ENCODE data around the gene SLC39A9. TPM values are rescaled to one million over a fixed set of nuclear protein-coding genes. Genes with fewer than 3 reads are reported as not detected.

SLC39A9 gene
- total and polyA plus RNA-seq, 2 donors, result 21.8 to 45.0 TPM

GRCh38 chr14:69451941-69452340 is 53.4 kb downstream of the SLC39A9 start:
- no peak for DNase-seq (ENCODE audit: low read depth in 6 of 9, low spot score in 9 of 9)
- WGBS, result 96% methylated on average over 2 of the region's 2 CpGs
- Histone ChIP-seq H3K9me3 (ENCODE audit: control insufficient read depth in 2 of 2, insufficient read depth in 1 of 2, low read length in 1 of 2) (no peaks in the 10 kb centered on the region), H3K36me3 (ENCODE audit: control insufficient read depth in 2 of 2, insufficient read depth in 2 of 2, low read length in 1 of 2) (peaks cover 8 to 11% of the 10 kb centered on the region in 2 donors), H3K4me1 (ENCODE audit: control insufficient read depth in 2 of 2, insufficient read depth in 2 of 2, low read length in 2 of 2) (no peaks in the 10 kb centered on the region), H3K27ac (ENCODE audit: low read depth in 1 of 2, low read length in 1 of 2) (no peak overlapping the region), H3K4me3 (ENCODE audit: low read length in 2 of 2) (no peak overlapping the region), H3K27me3 (ENCODE audit: control insufficient read depth in 2 of 2, insufficient read depth in 1 of 2, low read length in 1 of 2) (no peaks in the 10 kb centered on the region)

- H3K27ac ChIP-seq (ENCODE audit: low read depth in 1 of 2, low read length in 1 of 2), result no peak overlapping the region
- H3K4me1 ChIP-seq (ENCODE audit: control insufficient read depth in 2 of 2, insufficient read depth in 2 of 2, low read length in 2 of 2), result no peaks in the 10 kb centered on the region
- H3K36me3 ChIP-seq (ENCODE audit: control insufficient read depth in 2 of 2, insufficient read depth in 2 of 2, low read length in 1 of 2), result peaks cover 26 to 31% of the 10 kb centered on the region in 2 donors
- no peak for DNase-seq (ENCODE audit: low read depth in 6 of 9, low spot score in 9 of 9)
- no peaks in the 10 kb centered on the region for H3K9me3 ChIP-seq (ENCODE audit: control insufficient read depth in 2 of 2, insufficient read depth in 1 of 2, low read length in 1 of 2)
- no peak overlapping the region for H3K4me3 ChIP-seq (ENCODE audit: low read length in 2 of 2)
- H3K27me3 ChIP-seq (ENCODE audit: control insufficient read depth in 2 of 2, insufficient read depth in 1 of 2, low read length in 1 of 2), result no peaks in the 10 kb centered on the region
- WGBS, result 98% methylated on average over 11 of the region's 11 CpGs
Measured at GRCh38 chr14:69458350-69458749, 59.9 kb downstream of the SLC39A9 start.

- 91% methylated on average over 1 of the region's 1 CpG for WGBS
- H3K4me1 ChIP-seq (ENCODE audit: control insufficient read depth in 2 of 2, insufficient read depth in 2 of 2, low read length in 2 of 2), result no peaks in the 10 kb centered on the region
- no peak for DNase-seq (ENCODE audit: low read depth in 6 of 9, low spot score in 9 of 9)
- H3K9me3 ChIP-seq (ENCODE audit: control insufficient read depth in 2 of 2, insufficient read depth in 1 of 2, low read length in 1 of 2), result no peaks in the 10 kb centered on the region
- no peak overlapping the region for H3K27ac ChIP-seq (ENCODE audit: low read depth in 1 of 2, low read length in 1 of 2)
- H3K36me3 ChIP-seq (ENCODE audit: control insufficient read depth in 2 of 2, insufficient read depth in 2 of 2, low read length in 1 of 2), result peaks cover 26 to 28% of the 10 kb centered on the region in 2 donors
- no peaks in the 10 kb centered on the region for H3K27me3 ChIP-seq (ENCODE audit: control insufficient read depth in 2 of 2, insufficient read depth in 1 of 2, low read length in 1 of 2)
- H3K4me3 ChIP-seq (ENCODE audit: low read length in 2 of 2), result no peak overlapping the region
Measured at GRCh38 chr14:69459122-69459521, 60.6 kb downstream of the SLC39A9 start.

- H3K4me1 ChIP-seq (ENCODE audit: control insufficient read depth in 2 of 2, insufficient read depth in 2 of 2, low read length in 2 of 2), result no peaks in the 10 kb centered on the region
- H3K27me3 ChIP-seq (ENCODE audit: control insufficient read depth in 2 of 2, insufficient read depth in 1 of 2, low read length in 1 of 2), result no peaks in the 10 kb centered on the region
- peak; percentile 16 to 76 (median 45) for DNase-seq (ENCODE audit: low read depth in 6 of 9, low spot score in 9 of 9)
- no peaks in the 10 kb centered on the region for H3K9me3 ChIP-seq (ENCODE audit: control insufficient read depth in 2 of 2, insufficient read depth in 1 of 2, low read length in 1 of 2)
- peaks cover 26 to 27% of the 10 kb centered on the region in 2 donors for H3K36me3 ChIP-seq (ENCODE audit: control insufficient read depth in 2 of 2, insufficient read depth in 2 of 2, low read length in 1 of 2)
- 50% methylated on average over 4 of the region's 4 CpGs for WGBS
- no peak overlapping the region for H3K4me3 ChIP-seq (ENCODE audit: low read length in 2 of 2)
- H3K27ac ChIP-seq (ENCODE audit: low read depth in 1 of 2, low read length in 1 of 2), result no peak overlapping the region
Measured at GRCh38 chr14:69460093-69460701, 61.7 kb downstream of the SLC39A9 start.

- Histone ChIP-seq H3K4me1 (ENCODE audit: control insufficient read depth in 2 of 2, insufficient read depth in 2 of 2, low read length in 2 of 2) (no peaks in the 10 kb centered on the region), H3K36me3 (ENCODE audit: control insufficient read depth in 2 of 2, insufficient read depth in 2 of 2, low read length in 1 of 2) (peaks cover 6 to 9% of the 10 kb centered on the region in 2 donors), H3K9me3 (ENCODE audit: control insufficient read depth in 2 of 2, insufficient read depth in 1 of 2, low read length in 1 of 2) (no peaks in the 10 kb centered on the region), H3K4me3 (ENCODE audit: low read length in 2 of 2) (no peak overlapping the region), H3K27ac (ENCODE audit: low read depth in 1 of 2, low read length in 1 of 2) (no peak overlapping the region), H3K27me3 (ENCODE audit: control insufficient read depth in 2 of 2, insufficient read depth in 1 of 2, low read length in 1 of 2) (no peaks in the 10 kb centered on the region)
- DNase-seq (ENCODE audit: low read depth in 6 of 9, low spot score in 9 of 9), result no peak
Measured at GRCh38 chr14:69464379-69464778, 65.9 kb downstream of the SLC39A9 start.

- Histone ChIP-seq H3K27me3 (ENCODE audit: control insufficient read depth in 2 of 2, insufficient read depth in 1 of 2, low read length in 1 of 2) (no peaks in the 10 kb centered on the region), H3K4me1 (ENCODE audit: control insufficient read depth in 2 of 2, insufficient read depth in 2 of 2, low read length in 2 of 2) (no peaks in the 10 kb centered on the region), H3K27ac (ENCODE audit: low read depth in 1 of 2, low read length in 1 of 2) (no peak overlapping the region), H3K36me3 (ENCODE audit: control insufficient read depth in 2 of 2, insufficient read depth in 2 of 2, low read length in 1 of 2) (peaks cover 6 to 9% of the 10 kb centered on the region in 2 donors), H3K4me3 (ENCODE audit: low read length in 2 of 2) (no peak overlapping the region), H3K9me3 (ENCODE audit: control insufficient read depth in 2 of 2, insufficient read depth in 1 of 2, low read length in 1 of 2) (no peaks in the 10 kb centered on the region)
- 97% methylated on average over 6 of the region's 6 CpGs for WGBS
- no peak for DNase-seq (ENCODE audit: low read depth in 6 of 9, low spot score in 9 of 9)
Measured at GRCh38 chr14:69464829-69465228, 66.3 kb downstream of the SLC39A9 start.

GRCh38 chr14:69468949-69469348 is 70.5 kb downstream of the SLC39A9 start:
- Histone ChIP-seq H3K9me3 (ENCODE audit: control insufficient read depth in 2 of 2, insufficient read depth in 1 of 2, low read length in 1 of 2) (no peaks in the 10 kb centered on the region), H3K36me3 (ENCODE audit: control insufficient read depth in 2 of 2, insufficient read depth in 2 of 2, low read length in 1 of 2) (no peaks in the 10 kb centered on the region), H3K27ac (ENCODE audit: low read depth in 1 of 2, low read length in 1 of 2) (no peak overlapping the region), H3K27me3 (ENCODE audit: control insufficient read depth in 2 of 2, insufficient read depth in 1 of 2, low read length in 1 of 2) (no peaks in the 10 kb centered on the region), H3K4me1 (ENCODE audit: control insufficient read depth in 2 of 2, insufficient read depth in 2 of 2, low read length in 2 of 2) (no peaks in the 10 kb centered on the region), H3K4me3 (ENCODE audit: low read length in 2 of 2) (no peak overlapping the region)
- WGBS, result 41% methylated on average over 2 of the region's 2 CpGs
- DNase-seq (ENCODE audit: low read depth in 6 of 9, low spot score in 9 of 9), result no peak

- H3K4me3 ChIP-seq (ENCODE audit: low read length in 2 of 2), result no peak overlapping the region
- no peaks in the 10 kb centered on the region for H3K36me3 ChIP-seq (ENCODE audit: control insufficient read depth in 2 of 2, insufficient read depth in 2 of 2, low read length in 1 of 2)
- no peaks in the 10 kb centered on the region for H3K9me3 ChIP-seq (ENCODE audit: control insufficient read depth in 2 of 2, insufficient read depth in 1 of 2, low read length in 1 of 2)
- no peak for DNase-seq (ENCODE audit: low read depth in 6 of 9, low spot score in 9 of 9)
- H3K4me1 ChIP-seq (ENCODE audit: control insufficient read depth in 2 of 2, insufficient read depth in 2 of 2, low read length in 2 of 2), result no peaks in the 10 kb centered on the region
- H3K27ac ChIP-seq (ENCODE audit: low read depth in 1 of 2, low read length in 1 of 2), result no peak overlapping the region
- 96% methylated on average over 3 of the region's 3 CpGs for WGBS
- no peaks in the 10 kb centered on the region for H3K27me3 ChIP-seq (ENCODE audit: control insufficient read depth in 2 of 2, insufficient read depth in 1 of 2, low read length in 1 of 2)
Measured at GRCh38 chr14:69471436-69471835, 72.9 kb downstream of the SLC39A9 start.

- H3K36me3 ChIP-seq (ENCODE audit: control insufficient read depth in 2 of 2, insufficient read depth in 2 of 2, low read length in 1 of 2), result no peaks in the 10 kb centered on the region
- H3K4me3 ChIP-seq (ENCODE audit: low read length in 2 of 2), result no peak overlapping the region
- no peaks in the 10 kb centered on the region for H3K9me3 ChIP-seq (ENCODE audit: control insufficient read depth in 2 of 2, insufficient read depth in 1 of 2, low read length in 1 of 2)
- 94% methylated on average over 10 of the region's 10 CpGs for WGBS
- no peak for DNase-seq (ENCODE audit: low read depth in 6 of 9, low spot score in 9 of 9)
- no peak overlapping the region for H3K27ac ChIP-seq (ENCODE audit: low read depth in 1 of 2, low read length in 1 of 2)
- no peaks in the 10 kb centered on the region for H3K4me1 ChIP-seq (ENCODE audit: control insufficient read depth in 2 of 2, insufficient read depth in 2 of 2, low read length in 2 of 2)
- H3K27me3 ChIP-seq (ENCODE audit: control insufficient read depth in 2 of 2, insufficient read depth in 1 of 2, low read length in 1 of 2), result no peaks in the 10 kb centered on the region
Measured at GRCh38 chr14:69471916-69472315, 73.4 kb downstream of the SLC39A9 start.
